ENCODE data around the gene PPM1D. TPM values are rescaled to one million over a fixed set of nuclear protein-coding genes. Genes with fewer than 3 reads are reported as not detected.

Gene PPM1D
- total RNA-seq, 1 experiment from 2014 or later: 19.0 TPM

DNA sequence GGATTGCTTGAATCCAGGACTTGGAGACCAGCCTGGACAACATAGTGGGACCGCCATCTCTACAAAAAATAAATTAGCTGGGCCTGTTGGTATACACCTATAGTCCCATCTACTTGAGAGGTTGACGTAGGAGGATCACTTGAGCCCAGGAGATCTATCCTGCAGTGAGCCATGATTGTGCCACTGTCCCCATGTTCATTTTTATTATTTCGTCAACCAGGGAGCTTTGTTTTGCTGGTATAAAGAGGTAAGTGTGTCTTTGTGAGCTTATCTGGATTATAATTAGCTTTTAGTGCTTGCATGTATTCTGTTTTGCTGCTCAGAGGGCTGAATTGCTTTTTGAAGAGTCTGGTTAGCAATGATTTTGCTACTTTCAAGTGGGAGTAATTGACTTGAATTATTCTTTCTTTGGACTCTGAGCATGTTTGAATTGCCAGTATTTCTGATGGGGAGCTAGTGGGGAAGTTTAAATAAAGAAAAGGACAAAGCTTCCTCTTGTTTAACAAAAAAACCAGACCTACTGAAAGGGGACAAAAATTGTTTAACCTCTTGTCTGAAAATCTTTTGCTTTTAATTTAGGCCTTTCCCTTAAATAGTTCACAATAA lies 46.0 kb downstream of the PPM1D start:
- Histone ChIP-seq H4K91ac (ENCODE audit: insufficient read length, low read depth, low read length) (no peak overlapping the region), H3K4me1 (ENCODE audit: insufficient read depth, low read length) (no peaks in the 10 kb centered on the region), H3K79me1 (ENCODE audit: insufficient read depth, low read depth, low read length, poor library complexity, severe bottlenecking) (no peaks in the 10 kb centered on the region), H3K9me3 (ENCODE audit: control insufficient read depth, low read depth, low read length) (no peaks in the 10 kb centered on the region), H3K56ac (ENCODE audit: insufficient read length, low read depth, low read length) (no peak overlapping the region), H4K5ac (ENCODE audit: insufficient read length, low read depth, low read length) (no peak overlapping the region), H3K18ac (ENCODE audit: insufficient read length, low read depth, low read length) (no peak overlapping the region), H3K27ac (ENCODE audit: insufficient read length, low read depth, low read length) (no peak overlapping the region), H2BK15ac (ENCODE audit: low read depth, low read length) (no peak overlapping the region), H3T11ph (ENCODE audit: low read length) (no peak overlapping the region), H2BK20ac (ENCODE audit: low read depth, low read length, poor library complexity, severe bottlenecking) (no peak overlapping the region), H2AK5ac (ENCODE audit: insufficient read length, low read length) (no peak overlapping the region), H2BK5ac (ENCODE audit: insufficient read length, low read length) (no peak overlapping the region), H3K14ac (ENCODE audit: insufficient read depth, low read length) (no peak overlapping the region), H3K9ac (ENCODE audit: extremely low read depth, insufficient read length, low read length) (no peak overlapping the region), H4K20me1 (ENCODE audit: control insufficient read depth, insufficient read depth, insufficient read length) (no peaks in the 10 kb centered on the region), H2BK120ac (ENCODE audit: low read depth, low read length, poor library complexity, severe bottlenecking) (no peak overlapping the region), H3K23me2 (ENCODE audit: insufficient read length, low read depth, low read length, poor library complexity, severe bottlenecking) (no peaks in the 10 kb centered on the region), H3K4me2 (ENCODE audit: insufficient read depth, insufficient read length, low read length) (no peak overlapping the region), H3K23ac (ENCODE audit: insufficient read length, low read depth, low read length) (no peak overlapping the region), H2AFZ (ENCODE audit: low read length) (no peak overlapping the region), H3K27me3 (ENCODE audit: insufficient read depth, low read length) (no peaks in the 10 kb centered on the region), H3K79me2 (ENCODE audit: insufficient read depth, low read length) (no peaks in the 10 kb centered on the region), H2BK12ac (ENCODE audit: insufficient read length, low read depth, low read length) (no peak overlapping the region), H4K8ac (replicated peaks; ENCODE audit: insufficient read length, low read depth, low read length) (no peak overlapping the region), H3K4ac (ENCODE audit: low read depth, low read length) (no peak overlapping the region)
- peaks cover 6 to 29% (median 27%) of the 10 kb centered on the region in 3 experiments; a peak in 6 of 7 replicates for H3K36me3 Mint-ChIP-seq (ENCODE audit: insufficient read depth in 1 of 3, low read depth in 3 of 3)
- DNase-seq: no peak
- no peaks in the 10 kb centered on the region for H3K9me3 Mint-ChIP-seq
- H3K27me3 Mint-ChIP-seq (ENCODE audit: low read depth): no peaks in the 10 kb centered on the region
- WGBS (ENCODE audit: extremely low coverage, insufficient read length, low lambda C conversion rate): no CpG with 5 or more reads among the region's 3 CpGs
- peak overlapping the region in 1 of 3 experiments; percentile 50; a peak in 2 of 7 replicates for H3K27ac Mint-ChIP-seq
- peaks cover 5 to 6% of the 10 kb centered on the region in 2 experiments; a peak in 3 of 4 replicates for H3K4me1 Mint-ChIP-seq
- no peak overlapping the region for H3K4me3 Mint-ChIP-seq
- TF ChIP-seq, protein P1, sequence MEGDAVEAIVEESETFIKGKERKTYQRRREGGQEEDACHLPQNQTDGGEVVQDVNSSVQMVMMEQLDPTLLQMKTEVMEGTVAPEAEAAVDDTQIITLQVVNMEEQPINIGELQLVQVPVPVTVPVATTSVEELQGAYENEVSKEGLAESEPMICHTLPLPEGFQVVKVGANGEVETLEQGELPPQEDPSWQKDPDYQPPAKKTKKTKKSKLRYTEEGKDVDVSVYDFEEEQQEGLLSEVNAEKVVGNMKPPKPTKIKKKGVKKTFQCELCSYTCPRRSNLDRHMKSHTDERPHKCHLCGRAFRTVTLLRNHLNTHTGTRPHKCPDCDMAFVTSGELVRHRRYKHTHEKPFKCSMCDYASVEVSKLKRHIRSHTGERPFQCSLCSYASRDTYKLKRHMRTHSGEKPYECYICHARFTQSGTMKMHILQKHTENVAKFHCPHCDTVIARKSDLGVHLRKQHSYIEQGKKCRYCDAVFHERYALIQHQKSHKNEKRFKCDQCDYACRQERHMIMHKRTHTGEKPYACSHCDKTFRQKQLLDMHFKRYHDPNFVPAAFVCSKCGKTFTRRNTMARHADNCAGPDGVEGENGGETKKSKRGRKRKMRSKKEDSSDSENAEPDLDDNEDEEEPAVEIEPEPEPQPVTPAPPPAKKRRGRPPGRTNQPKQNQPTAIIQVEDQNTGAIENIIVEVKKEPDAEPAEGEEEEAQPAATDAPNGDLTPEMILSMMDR (conservative IDR thresholded peaks at IDR 0.05): no peak
